ENCODE results near the gene CPAMD8. TPM values are rescaled to one million over a fixed set of nuclear protein-coding genes. Genes with fewer than 3 reads are reported as not detected.
"Not testable (repeated sequence)": the region's sequence is repeated elsewhere in the genome, so short reads cannot be mapped to it uniquely, and the experiment has no call there.

The CPAMD8 gene
- total RNA-seq, 1 donor, result 0.18 TPM

DNA sequence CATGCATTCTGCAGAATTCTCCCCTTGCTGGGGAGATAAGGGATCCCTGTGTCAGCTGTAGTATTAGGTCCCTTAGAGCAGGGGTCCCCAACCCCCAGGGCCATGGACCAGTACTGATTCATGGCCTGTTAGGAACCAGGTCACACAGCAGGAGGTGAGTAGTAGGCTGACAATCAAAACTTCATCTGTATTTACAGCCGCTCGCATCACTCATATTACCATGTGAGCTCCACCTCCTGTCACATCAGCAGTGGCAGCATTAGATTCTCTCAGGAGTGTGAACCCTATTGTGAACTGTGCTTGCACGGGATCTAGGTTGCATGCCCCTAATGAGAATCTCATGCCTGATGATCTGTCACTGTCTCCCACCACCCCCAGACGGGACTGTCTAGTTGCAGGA lies 37.9 kb downstream of the CPAMD8 start:
- TF ChIP-seq, protein P1, sequence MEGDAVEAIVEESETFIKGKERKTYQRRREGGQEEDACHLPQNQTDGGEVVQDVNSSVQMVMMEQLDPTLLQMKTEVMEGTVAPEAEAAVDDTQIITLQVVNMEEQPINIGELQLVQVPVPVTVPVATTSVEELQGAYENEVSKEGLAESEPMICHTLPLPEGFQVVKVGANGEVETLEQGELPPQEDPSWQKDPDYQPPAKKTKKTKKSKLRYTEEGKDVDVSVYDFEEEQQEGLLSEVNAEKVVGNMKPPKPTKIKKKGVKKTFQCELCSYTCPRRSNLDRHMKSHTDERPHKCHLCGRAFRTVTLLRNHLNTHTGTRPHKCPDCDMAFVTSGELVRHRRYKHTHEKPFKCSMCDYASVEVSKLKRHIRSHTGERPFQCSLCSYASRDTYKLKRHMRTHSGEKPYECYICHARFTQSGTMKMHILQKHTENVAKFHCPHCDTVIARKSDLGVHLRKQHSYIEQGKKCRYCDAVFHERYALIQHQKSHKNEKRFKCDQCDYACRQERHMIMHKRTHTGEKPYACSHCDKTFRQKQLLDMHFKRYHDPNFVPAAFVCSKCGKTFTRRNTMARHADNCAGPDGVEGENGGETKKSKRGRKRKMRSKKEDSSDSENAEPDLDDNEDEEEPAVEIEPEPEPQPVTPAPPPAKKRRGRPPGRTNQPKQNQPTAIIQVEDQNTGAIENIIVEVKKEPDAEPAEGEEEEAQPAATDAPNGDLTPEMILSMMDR (IDR thresholded peaks at IDR 0.05; ENCODE audit: insufficient read depth, low read length), result no peak
- no peak for DNase-seq (ENCODE audit: low read depth)

DNA sequence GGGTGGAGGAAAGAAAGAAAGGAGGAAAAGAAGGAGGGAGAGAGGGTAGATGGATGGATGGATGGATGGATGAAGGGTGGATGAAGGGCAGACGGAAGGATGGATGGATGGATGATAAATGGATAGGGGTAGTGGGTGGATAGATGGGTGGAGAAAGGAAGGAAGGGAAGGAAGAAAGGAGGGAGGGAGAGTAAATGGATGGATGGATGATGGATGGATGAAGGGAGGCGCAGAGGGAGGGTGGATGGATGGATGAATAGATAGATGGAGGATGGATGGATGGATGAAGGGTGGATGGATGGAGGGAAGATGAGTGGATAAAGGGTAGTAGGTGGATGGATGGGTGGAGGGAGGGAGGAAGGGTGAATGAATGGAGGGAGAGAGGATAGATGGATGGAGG lies 41.2 kb downstream of the CPAMD8 start:
- no peak overlapping the region for H3K4me3 ChIP-seq (ENCODE audit: low read depth, low read length)
- DNase-seq (ENCODE audit: low read depth), result no peak
- TF ChIP-seq, protein P1 (IDR thresholded peaks at IDR 0.05; ENCODE audit: insufficient read depth, low read length), result no peak

More for the DNA sequence above, 37.9 kb downstream of the CPAMD8 start:
- H3K4me3 ChIP-seq (ENCODE audit: low read depth, low read length), result no peak overlapping the region

DNA sequence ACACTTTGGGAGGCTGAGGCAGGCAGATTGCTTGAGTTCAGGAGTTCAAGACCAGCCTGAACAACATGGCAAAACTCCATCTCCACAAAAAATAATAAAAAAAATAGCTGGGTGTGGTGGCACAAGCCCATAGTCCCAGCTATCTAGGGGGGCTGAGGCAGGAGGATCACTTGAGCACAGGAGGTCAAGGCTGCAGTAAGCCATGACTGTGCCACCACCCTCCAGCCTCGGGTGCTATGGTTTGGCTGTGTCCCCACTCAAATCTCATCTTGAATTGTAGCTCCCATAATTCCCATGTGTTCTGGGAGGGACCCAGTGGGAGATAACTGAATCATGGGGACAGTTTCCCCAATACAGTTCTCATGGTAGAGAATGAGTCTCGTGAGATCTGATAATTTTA lies 44.0 kb downstream of the CPAMD8 start:
- not testable (repeated sequence) for H3K4me3 ChIP-seq (ENCODE audit: low read depth, low read length)

DNA sequence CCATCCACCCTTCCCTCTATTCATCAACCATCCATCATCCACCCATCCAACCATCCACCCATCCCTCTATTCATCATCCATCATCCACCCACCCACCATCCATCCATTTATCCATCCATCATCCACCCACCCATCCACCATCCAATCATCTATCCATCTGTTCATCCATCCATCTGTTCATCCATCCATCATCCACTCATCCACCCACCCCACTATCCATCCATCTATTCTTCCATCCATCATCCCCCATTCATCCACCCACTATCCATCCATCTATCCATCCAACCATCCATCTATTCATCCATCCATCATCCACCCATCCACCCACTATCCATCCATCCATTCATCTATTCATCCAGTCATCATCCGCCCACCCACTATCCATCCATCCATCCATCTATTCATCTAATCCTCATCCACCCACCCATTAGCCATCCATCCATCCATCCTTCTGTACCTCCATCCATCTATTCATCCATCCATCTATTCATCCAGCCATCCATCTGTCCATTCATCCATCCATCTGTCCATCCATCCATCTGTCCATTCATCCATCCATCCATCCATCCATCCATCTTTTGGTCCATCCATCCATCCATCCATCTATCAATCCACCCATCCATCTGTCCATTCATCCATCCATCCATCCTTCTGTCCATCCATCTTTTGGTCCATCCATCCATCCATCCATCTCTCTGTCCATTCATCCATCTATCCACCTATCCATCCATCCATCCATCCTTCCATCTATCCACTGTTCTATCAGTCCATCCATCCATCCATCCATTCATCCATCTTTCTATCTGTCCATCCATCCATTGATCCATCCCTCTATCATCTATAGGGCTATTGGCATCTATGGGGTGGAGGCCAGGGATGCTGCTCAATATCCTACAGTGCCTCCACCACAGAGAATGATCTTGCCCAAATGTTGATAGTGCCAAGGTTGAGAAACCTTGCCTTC lies 47.5 kb downstream of the CPAMD8 start:
- no peak for DNase-seq (ENCODE audit: low read depth)
- no peak overlapping the region for H3K4me3 ChIP-seq (ENCODE audit: low read depth, low read length)
- TF ChIP-seq, protein P1 (IDR thresholded peaks at IDR 0.05; ENCODE audit: insufficient read depth, low read length), result no peak

More for the DNA sequence above, 44.0 kb downstream of the CPAMD8 start:
- not testable (repeated sequence) for DNase-seq (ENCODE audit: low read depth)

DNA sequence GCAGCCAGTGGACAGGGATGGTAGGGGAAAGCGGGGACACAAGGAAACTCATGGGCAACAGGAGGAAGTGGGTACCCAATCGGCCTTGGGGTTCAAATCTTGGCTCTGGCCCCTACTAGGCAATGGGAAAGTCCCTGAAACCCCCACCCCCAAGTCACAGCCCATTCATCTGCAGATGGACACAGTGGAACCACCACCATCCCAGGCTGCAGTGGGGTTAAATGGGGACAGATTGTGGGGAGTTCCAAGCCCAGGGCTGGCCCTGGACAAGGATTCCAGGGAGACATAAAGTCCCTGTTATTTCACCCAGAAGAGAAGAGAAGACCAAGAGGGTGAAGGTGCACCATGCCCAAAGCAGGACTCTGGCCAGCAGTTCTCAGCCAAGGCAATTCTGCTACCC lies 48.5 kb downstream of the CPAMD8 start:
- TF ChIP-seq, protein P1 (IDR thresholded peaks at IDR 0.05; ENCODE audit: insufficient read depth, low read length), result no peak
- no peak overlapping the region for H3K4me3 ChIP-seq (ENCODE audit: low read depth, low read length)
- DNase-seq (ENCODE audit: low read depth), result no peak

DNA sequence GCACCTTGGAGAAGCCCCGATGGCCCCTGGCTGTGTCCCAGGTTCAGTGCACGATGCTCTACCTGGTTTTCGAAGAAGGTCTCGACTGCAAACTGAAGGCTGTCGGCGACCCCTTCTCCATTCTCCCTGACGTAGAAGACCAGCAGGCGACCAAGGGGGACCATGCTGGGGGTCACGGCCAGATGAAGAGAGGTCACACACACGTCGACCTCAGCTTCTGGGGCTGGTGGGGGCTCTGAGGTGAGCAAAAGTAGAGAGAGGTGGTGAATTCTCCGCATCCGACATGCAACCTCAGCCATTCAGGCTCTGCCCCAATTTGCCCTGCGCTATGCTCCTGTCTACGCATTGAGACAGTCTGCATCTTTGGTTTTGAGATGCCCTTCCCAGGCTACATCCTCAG lies 49.3 kb downstream of the CPAMD8 start:
- no peak overlapping the region for H3K4me3 ChIP-seq (ENCODE audit: low read depth, low read length)
- no peak for DNase-seq (ENCODE audit: low read depth)
- TF ChIP-seq, protein P1 (IDR thresholded peaks at IDR 0.05; ENCODE audit: insufficient read depth, low read length), result no peak

DNA sequence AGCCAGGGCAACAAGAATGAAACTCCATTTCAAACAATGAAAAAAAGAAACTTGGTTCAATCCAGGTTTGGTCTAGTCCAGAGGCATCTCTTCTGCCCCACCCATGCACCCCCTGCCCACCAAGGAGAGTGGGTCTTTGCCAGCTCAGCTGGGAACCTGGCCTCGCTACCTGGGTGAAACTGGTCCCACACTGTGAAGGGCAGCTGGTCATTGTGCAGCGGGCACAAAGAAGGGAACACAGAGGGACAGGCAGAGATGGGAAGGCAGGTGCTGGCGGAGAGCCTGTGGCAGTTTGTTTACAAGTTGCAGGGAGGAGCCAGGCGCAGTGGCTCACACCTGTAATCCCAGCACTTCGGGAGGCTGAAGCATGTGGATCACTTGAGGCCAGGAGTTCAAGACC lies 50.2 kb downstream of the CPAMD8 start:
- no peak overlapping the region for H3K4me3 ChIP-seq (ENCODE audit: low read depth, low read length)
- TF ChIP-seq, protein P1 (IDR thresholded peaks at IDR 0.05; ENCODE audit: insufficient read depth, low read length), result no peak
- no peak for DNase-seq (ENCODE audit: low read depth)
